Mesendoderm (in vitro differentiated cells): ENCODE measurements around the gene NMRAL1.

Experiments
- DNase-seq: peaks from one replicate; pipeline ENCODE4 v3.0.0; 2013
- H2AK5ac ChIP-seq: 2 replicates; pipeline ENCODE4 v1.6.1; 2013; ENCODE audit warnings: low read length, inconsistent platforms
- H2BK120ac ChIP-seq: 2 replicates; pipeline ENCODE4 v1.6.1; 2013; ENCODE audit warnings: low read depth, mild to moderate bottlenecking, low read length, moderate library complexity, mixed read lengths
- H2BK15ac ChIP-seq: replicated peaks from 2 replicates; pipeline ENCODE4 v1.6.1; 2013; ENCODE audit warnings: low read depth, mild to moderate bottlenecking, moderate library complexity
- H2BK5ac ChIP-seq: 2 replicates; pipeline ENCODE4 v1.6.1; 2013; ENCODE audit warnings: low read length, inconsistent platforms
- H3K18ac ChIP-seq: 2 replicates; pipeline ENCODE4 v1.6.1; 2013; ENCODE audit warnings: mild to moderate bottlenecking, low read length, mixed read lengths
- H3K23ac ChIP-seq: one replicate; pipeline ENCODE4 v1.6.1; 2013; ENCODE audit warnings: low read length
- H3K27ac ChIP-seq: 2 replicates; pipeline ENCODE4 v1.5.1; 2013; ENCODE audit warnings: low read depth, mild to moderate bottlenecking, inconsistent platforms, low read length, moderate library complexity
- H3K27me3 ChIP-seq: 2 replicates; pipeline ENCODE4 v1.6.1; 2013; ENCODE audit warnings: low read length, control low read depth, mild to moderate bottlenecking, inconsistent platforms; ENCODE audit not compliant: insufficient read depth, poor library complexity
- H3K36me3 ChIP-seq: 2 replicates; pipeline ENCODE4 v1.6.1; 2013; ENCODE audit warnings: low read length, inconsistent platforms; ENCODE audit not compliant: control insufficient read depth, insufficient read depth
- H3K4ac ChIP-seq: one replicate; pipeline ENCODE4 v1.6.1; 2013; ENCODE audit warnings: low read depth, mild to moderate bottlenecking, low read length, moderate library complexity
- H3K4me1 ChIP-seq: 2 replicates; pipeline ENCODE4 v1.6.1; 2013; ENCODE audit warnings: low read depth, low read length, inconsistent platforms; ENCODE audit not compliant: control insufficient read depth
- H3K4me2 ChIP-seq: 2 replicates; pipeline ENCODE4 v1.6.1; 2013; ENCODE audit warnings: low read length
- H3K4me3 ChIP-seq: 2 replicates; pipeline ENCODE4 v1.5.1; 2013; ENCODE audit warnings: mild to moderate bottlenecking, low read length
- H3K56ac ChIP-seq: one replicate; pipeline ENCODE4 v1.6.1; 2013; ENCODE audit warnings: low read length
- H3K79me1 ChIP-seq: 2 replicates; pipeline ENCODE4 v1.6.1; 2013; ENCODE audit warnings: low read length, inconsistent platforms
- H3K79me2 ChIP-seq: 2 replicates; pipeline ENCODE4 v1.6.1; 2013; ENCODE audit warnings: mild to moderate bottlenecking, low read length; ENCODE audit not compliant: control insufficient read depth, insufficient read depth
- H3K9ac ChIP-seq: 2 replicates; pipeline ENCODE4 v1.6.1; 2013; ENCODE audit warnings: low read length, inconsistent platforms
- H4K5ac ChIP-seq: one replicate; pipeline ENCODE4 v1.6.1; 2013; ENCODE audit warnings: low read length
- H4K8ac ChIP-seq: one replicate; pipeline ENCODE4 v1.6.1; 2013; ENCODE audit warnings: low read depth, mild to moderate bottlenecking, control low read depth, low read length, moderate library complexity
- WGBS: extraction: QIAGEN DNeasy Blood & Tissue Kit; methylation state at CpG from one replicate; pipeline ENCODE4 v1.1.7; 2013; ENCODE audit warnings: low lambda C conversion rate, missing lambda C conversion rate; ENCODE audit not compliant: insufficient coverage; ENCODE audit errors: extremely low coverage; 5-methylcytosine and 5-hydroxymethylcytosine counted together

Gene NMRAL1

GRCh38 chr16:4508806-4509205 lies 34.4 kb upstream of the NMRAL1 start:
- no peak for DNase-seq
- H3K9ac ChIP-seq: no peak overlapping the region
- H3K18ac ChIP-seq: no peak overlapping the region
- no peaks in the 10 kb centered on the region for H3K27me3 ChIP-seq
- no peak overlapping the region for H3K4me3 ChIP-seq
- H2BK5ac ChIP-seq: no peak overlapping the region
- H2AK5ac ChIP-seq: no peak overlapping the region
- H3K36me3 ChIP-seq: peaks cover 5% of the 10 kb centered on the region
- no peak overlapping the region for H2BK15ac ChIP-seq
- no peak overlapping the region for H3K4me2 ChIP-seq
- no peaks in the 10 kb centered on the region for H3K4me1 ChIP-seq
- peaks cover 1% of the 10 kb centered on the region for H3K79me1 ChIP-seq
- H3K56ac ChIP-seq: no peak overlapping the region
- H3K4ac ChIP-seq: no peak overlapping the region
- no peak overlapping the region for H2BK120ac ChIP-seq
- H3K79me2 ChIP-seq: no peaks in the 10 kb centered on the region
- H3K27ac ChIP-seq: no peak overlapping the region
- WGBS: no CpG with 5 or more reads among the region's 3 CpGs
- no peak overlapping the region for H4K5ac ChIP-seq
- no peak overlapping the region for H3K23ac ChIP-seq
- H4K8ac ChIP-seq: no peak overlapping the region

- Histone ChIP-seq H3K18ac (no peak overlapping the region), H3K9ac (no peak overlapping the region), H3K79me1 (peaks cover 6% of the 10 kb centered on the region), H3K4me1 (no peaks in the 10 kb centered on the region), H2BK120ac (no peak overlapping the region), H3K23ac (no peak overlapping the region), H3K4me3 (no peak overlapping the region), H3K4ac (no peak overlapping the region), H4K8ac (no peak overlapping the region), H3K36me3 (peaks cover 5% of the 10 kb centered on the region), H3K56ac (no peak overlapping the region), H3K27ac (no peak overlapping the region), H3K79me2 (no peaks in the 10 kb centered on the region), H4K5ac (no peak overlapping the region), H3K4me2 (no peak overlapping the region), H3K27me3 (no peaks in the 10 kb centered on the region), H2BK5ac (no peak overlapping the region), H2BK15ac (no peak overlapping the region), H2AK5ac (no peak overlapping the region)
- no peak for DNase-seq
- WGBS: no CpG with 5 or more reads among the region's 17 CpGs
Observed at GRCh38 chr16:4507588-4508345, 33.3 kb upstream of the NMRAL1 start.

- Histone ChIP-seq H4K5ac (no peak overlapping the region), H3K18ac (no peak overlapping the region), H4K8ac (no peak overlapping the region), H2BK120ac (no peak overlapping the region), H2AK5ac (no peak overlapping the region), H2BK15ac (no peak overlapping the region), H2BK5ac (no peak overlapping the region), H3K9ac (no peak overlapping the region), H3K79me1 (peaks cover 6% of the 10 kb centered on the region), H3K4ac (no peak overlapping the region), H3K27me3 (no peaks in the 10 kb centered on the region), H3K4me3 (no peak overlapping the region), H3K79me2 (no peaks in the 10 kb centered on the region), H3K27ac (no peak overlapping the region), H3K56ac (no peak overlapping the region), H3K23ac (no peak overlapping the region), H3K4me1 (no peaks in the 10 kb centered on the region), H3K36me3 (peaks cover 5% of the 10 kb centered on the region), H3K4me2 (no peak overlapping the region)
- no CpG with 5 or more reads among the region's 3 CpGs for WGBS
- peak; percentile 88 for DNase-seq
Observed at GRCh38 chr16:4506450-4506849, 32.0 kb upstream of the NMRAL1 start.

- no peak overlapping the region for H3K4me2 ChIP-seq
- no peak overlapping the region for H3K56ac ChIP-seq
- H2BK15ac ChIP-seq: no peak overlapping the region
- peaks cover 6% of the 10 kb centered on the region for H3K79me1 ChIP-seq
- no peaks in the 10 kb centered on the region for H3K27me3 ChIP-seq
- DNase-seq: no peak
- no peak overlapping the region for H3K18ac ChIP-seq
- H4K8ac ChIP-seq: no peak overlapping the region
- H3K4ac ChIP-seq: no peak overlapping the region
- H3K79me2 ChIP-seq: no peaks in the 10 kb centered on the region
- no peak overlapping the region for H4K5ac ChIP-seq
- no peak overlapping the region for H2BK120ac ChIP-seq
- no peak overlapping the region for H3K27ac ChIP-seq
- H2BK5ac ChIP-seq: no peak overlapping the region
- WGBS: no CpG with 5 or more reads among the region's 13 CpGs
- H3K36me3 ChIP-seq: peaks cover 5% of the 10 kb centered on the region
- no peak overlapping the region for H3K23ac ChIP-seq
- H3K9ac ChIP-seq: no peak overlapping the region
- no peak overlapping the region for H2AK5ac ChIP-seq
- H3K4me3 ChIP-seq: no peak overlapping the region
- H3K4me1 ChIP-seq: no peaks in the 10 kb centered on the region
Observed at GRCh38 chr16:4505356-4506147, 31.1 kb upstream of the NMRAL1 start.

GRCh38 chr16:4501071-4501478 lies 26.6 kb upstream of the NMRAL1 start:
- Histone ChIP-seq H4K5ac (no peak overlapping the region), H3K79me2 (no peaks in the 10 kb centered on the region), H3K23ac (no peak overlapping the region), H4K8ac (no peak overlapping the region), H3K18ac (no peak overlapping the region), H2BK5ac (no peak overlapping the region), H3K79me1 (peaks cover 10% of the 10 kb centered on the region), H3K4ac (no peak overlapping the region), H3K27me3 (no peaks in the 10 kb centered on the region), H3K9ac (no peak overlapping the region), H3K27ac (no peak overlapping the region), H3K4me1 (no peaks in the 10 kb centered on the region), H3K4me3 (no peak overlapping the region), H3K36me3 (no peaks in the 10 kb centered on the region), H2BK15ac (no peak overlapping the region), H3K4me2 (no peak overlapping the region), H2BK120ac (no peak overlapping the region), H3K56ac (no peak overlapping the region), H2AK5ac (no peak overlapping the region)
- WGBS: no CpG with 5 or more reads among the region's 5 CpGs
- DNase-seq: no peak
